MM.1S (cell line): ENCODE results near the gene ANAPC4.

Source experiments
- EZH2 ChIP-seq: fragments of 300-600 bp; sonication (generic); optimal IDR thresholded peaks from 2 replicates; pipeline ENCODE3; 2017; ENCODE audit warnings: low read depth, mild to moderate bottlenecking, antibody characterized with exemption, low read length, mixed read lengths
- TF ChIP-seq, protein P1 (sequence below): fragments of 300-600 bp; sonication (generic); IDR thresholded peaks from 2 replicates; pipeline ENCODE4 v1.5.1; 2016; ENCODE audit warnings: antibody characterized with exemption, low read length, mixed read lengths

DNA sequence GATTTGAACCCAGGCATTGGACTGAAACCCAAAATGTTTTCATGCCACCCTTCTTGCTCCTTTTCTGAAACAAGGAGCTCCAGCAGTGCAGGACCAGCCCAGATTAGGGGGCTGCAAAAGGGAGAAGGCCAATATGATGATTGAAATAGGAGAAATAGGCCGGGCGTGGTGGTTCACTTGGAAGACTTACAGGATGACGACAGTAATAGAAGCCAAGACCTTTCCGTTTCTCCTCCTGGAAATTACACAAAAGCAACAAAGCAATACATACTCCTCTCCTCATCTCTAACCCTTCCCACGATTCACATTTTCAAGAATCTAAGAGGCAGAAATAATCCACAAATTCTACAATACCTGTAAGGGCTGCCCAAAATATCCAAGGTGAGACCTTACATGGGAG lies 90.8 kb downstream of the ANAPC4 start:
- TF ChIP-seq, protein P1, sequence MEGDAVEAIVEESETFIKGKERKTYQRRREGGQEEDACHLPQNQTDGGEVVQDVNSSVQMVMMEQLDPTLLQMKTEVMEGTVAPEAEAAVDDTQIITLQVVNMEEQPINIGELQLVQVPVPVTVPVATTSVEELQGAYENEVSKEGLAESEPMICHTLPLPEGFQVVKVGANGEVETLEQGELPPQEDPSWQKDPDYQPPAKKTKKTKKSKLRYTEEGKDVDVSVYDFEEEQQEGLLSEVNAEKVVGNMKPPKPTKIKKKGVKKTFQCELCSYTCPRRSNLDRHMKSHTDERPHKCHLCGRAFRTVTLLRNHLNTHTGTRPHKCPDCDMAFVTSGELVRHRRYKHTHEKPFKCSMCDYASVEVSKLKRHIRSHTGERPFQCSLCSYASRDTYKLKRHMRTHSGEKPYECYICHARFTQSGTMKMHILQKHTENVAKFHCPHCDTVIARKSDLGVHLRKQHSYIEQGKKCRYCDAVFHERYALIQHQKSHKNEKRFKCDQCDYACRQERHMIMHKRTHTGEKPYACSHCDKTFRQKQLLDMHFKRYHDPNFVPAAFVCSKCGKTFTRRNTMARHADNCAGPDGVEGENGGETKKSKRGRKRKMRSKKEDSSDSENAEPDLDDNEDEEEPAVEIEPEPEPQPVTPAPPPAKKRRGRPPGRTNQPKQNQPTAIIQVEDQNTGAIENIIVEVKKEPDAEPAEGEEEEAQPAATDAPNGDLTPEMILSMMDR, result no peak
- no peak for TF ChIP-seq EZH2
